Sigmoid colon (tissue), 7 donors: ENCODE data around the gene CDK5R1. TPM values are rescaled to one million over a fixed set of nuclear protein-coding genes. Genes with fewer than 3 reads are reported as not detected.

Experiments used
- DNase-seq: peaks from one replicate; pipeline ENCODE4 v3.0.0-alpha.2; 2019
- H3K27ac ChIP-seq, 4 donors: fragments of 200-600 bp; sonication (generic); one replicate each; pipeline ENCODE4 v1.5.1; 2016 to 2019; ENCODE audit warnings: mild to moderate bottlenecking in 1 of 4
- H3K27me3 ChIP-seq, 3 donors: fragments of 200-600 bp; sonication (generic); one replicate each; pipeline ENCODE4 v1.5.1; 2019; ENCODE audit warnings: mild to moderate bottlenecking in 1 of 3
- H3K36me3 ChIP-seq, 4 donors: fragments of 200-600 bp; sonication (generic); one replicate each; pipeline ENCODE4 v1.5.1; 2016 to 2019
- H3K4me1 ChIP-seq, 4 donors: fragments of 200-600 bp; sonication (generic); one replicate each; pipeline ENCODE4 v1.5.1; 2017 to 2019
- H3K4me3 ChIP-seq, 4 donors: fragments of 200-600 bp; sonication (generic); one replicate each; pipeline ENCODE4 v1.5.1; 2017 to 2019; ENCODE audit warnings: mild to moderate bottlenecking in 2 of 4, moderate library complexity in 1 of 4
- H3K9me3 ChIP-seq, 4 donors: fragments of 200-600 bp in 3 of 4; sonication (generic) in 3 of 4; one replicate each; pipeline versions ENCODE4 v1.5.1 to v1.6.1; 2013 to 2019
- CTCF ChIP-seq, 4 experiments: fragments of 450-650 bp in 3 of 4; fragments of 200-600 bp in 1 of 4; IDR thresholded peaks; one replicate each; pipeline ENCODE4 v1.5.1; 2016 to 2019; ENCODE audit warnings: antibody characterized with exemption in 4 of 4, mild to moderate bottlenecking in 3 of 4, moderate library complexity in 2 of 4
- EP300 ChIP-seq, 4 donors: sonication (generic); formaldehyde crosslinking; IDR thresholded peaks; one replicate each; pipeline ENCODE4 v1.6.1; 2017; ENCODE audit warnings: antibody characterized with exemption in 4 of 4
- POLR2A ChIP-seq, 2 donors: fragments of 450-650 bp; IDR thresholded peaks; one replicate each; pipeline ENCODE4 v1.6.1; 2016; ENCODE audit warnings: antibody characterized with exemption in 2 of 2, mild to moderate bottlenecking in 2 of 2, moderate library complexity in 2 of 2
- POLR2AphosphoS5 ChIP-seq, 4 donors: sonication (generic); formaldehyde crosslinking; IDR thresholded peaks; one replicate each; pipeline ENCODE4 v1.6.1; 2017; ENCODE audit warnings: antibody characterized with exemption in 4 of 4
- WGBS, 2 donors: extraction: QIAGEN DNeasy Blood & Tissue Kit; methylation state at CpG; one replicate each; pipeline ENCODE4 v1.1.7; 2013; 5-methylcytosine and 5-hydroxymethylcytosine counted together
- intact Hi-C: fragments of 100-400 bp; cut with DNase I; formaldehyde crosslinking; loops from one replicate; pipeline ENCODE4 v1.15.1; 2023
- polyA plus RNA-seq, 3 donors: library from polyadenylated mRNA; stranded (reverse); fragments of 200-250 nt; gene quantifications; one replicate each; pipeline ENCODE4 v1.2.3, GENCODE V29; 2013
- total RNA-seq, 4 donors: library from RNA; depleted of rRNA; stranded (reverse); fragments of >200 nt; gene quantifications; one replicate each; pipeline ENCODE4 v1.1.0, GENCODE V29; 2016
- donor health status: healthy with polysubstance abuse.
- donor health status: Bipolar disorder and iron deficiency.
- donor health status: healthy.

The CDK5R1 gene
- total and polyA plus RNA-seq, 7 donors = under 0.01 to 3.8 (median 1.1) TPM

DNA sequence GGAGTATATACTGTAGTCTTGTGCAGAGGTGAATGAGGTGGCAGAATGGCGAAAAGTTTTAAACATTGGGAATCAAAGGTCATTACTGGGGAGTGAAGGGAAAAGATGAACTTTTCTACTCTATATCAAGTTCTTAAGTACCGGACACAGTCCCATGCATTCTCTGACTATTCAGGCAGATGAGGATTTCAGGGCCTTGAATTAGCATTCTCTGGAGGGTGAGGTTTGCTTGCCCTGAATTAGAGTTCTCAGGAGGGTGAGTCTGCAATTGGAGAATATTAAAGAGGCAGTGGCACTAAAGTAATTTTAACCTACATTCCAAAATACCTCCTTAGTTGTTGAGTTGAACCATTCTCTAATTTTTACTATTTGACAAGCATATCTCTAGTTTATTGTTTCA is 33.4 kb upstream of the CDK5R1 start:
- DNase-seq = no peak
- H3K4me1 ChIP-seq = no peaks in the 10 kb centered on the region
- no peak overlapping the region for H3K27ac ChIP-seq
- H3K27me3 ChIP-seq = no peaks in the 10 kb centered on the region
- no peaks in the 10 kb centered on the region for H3K9me3 ChIP-seq
- intact Hi-C loops = no loop called here
- H3K36me3 ChIP-seq = peaks cover 6 to 97% (median 52%) of the 10 kb centered on the region in 4 donors
- no peak for TF ChIP-seq EP300 (IDR thresholded peaks at IDR 0.05)
- no peak for TF ChIP-seq POLR2AphosphoS5 (IDR thresholded peaks at IDR 0.05)
- 93 to 97% methylated on average over 2 of the region's 2 CpGs for WGBS, 2 donors
- no peak overlapping the region for H3K4me3 ChIP-seq

DNA sequence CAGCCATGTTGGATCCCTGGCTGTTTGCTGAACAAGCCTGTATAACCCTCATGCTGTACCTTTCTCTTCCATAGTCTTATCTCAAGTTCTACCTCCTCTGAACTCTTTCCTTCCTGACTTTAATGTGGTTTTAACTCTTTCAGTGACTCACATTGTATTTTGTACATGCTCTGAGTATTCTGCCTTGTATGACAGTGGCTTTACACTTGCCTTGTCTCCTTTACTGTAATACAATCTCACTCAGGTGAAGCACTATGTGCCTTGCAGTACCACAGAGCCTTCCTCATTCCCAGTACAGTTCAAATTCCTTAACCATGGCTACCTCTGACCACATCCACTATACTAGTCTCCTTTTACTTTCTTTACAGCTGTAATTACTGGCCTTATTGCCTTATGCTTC is 28.4 kb upstream of the CDK5R1 start:
- H3K4me3 ChIP-seq = no peak overlapping the region
- no peak overlapping the region for H3K27ac ChIP-seq
- no peak for DNase-seq
- no peaks in the 10 kb centered on the region for H3K9me3 ChIP-seq
- intact Hi-C loops = no loop called here
- TF ChIP-seq POLR2AphosphoS5 (IDR thresholded peaks at IDR 0.05) = no peak
- no peak for TF ChIP-seq CTCF (IDR thresholded peaks at IDR 0.05)
- TF ChIP-seq EP300 (IDR thresholded peaks at IDR 0.05) = no peak
- TF ChIP-seq POLR2A (IDR thresholded peaks at IDR 0.05) = no peak
- H3K4me1 ChIP-seq = peaks cover 0 to 5% (median 0%) of the 10 kb centered on the region in 4 donors
- peaks cover 13 to 89% (median 46%) of the 10 kb centered on the region in 4 donors for H3K36me3 ChIP-seq
- H3K27me3 ChIP-seq = no peaks in the 10 kb centered on the region

GRCh38 chr17:32460054-32460453 is 26.7 kb upstream of the CDK5R1 start:
- Histone ChIP-seq H3K27me3 (no peaks in the 10 kb centered on the region), H3K4me3 (no peak overlapping the region), H3K27ac (no peak overlapping the region), H3K36me3 (peaks cover 21 to 90% (median 49%) of the 10 kb centered on the region in 4 donors), H3K9me3 (no peaks in the 10 kb centered on the region), H3K4me1 (peaks cover 0 to 5% (median 0%) of the 10 kb centered on the region in 4 donors)
- no peak for DNase-seq
- TF ChIP-seq EP300 (IDR thresholded peaks at IDR 0.05) (no peak), POLR2AphosphoS5 (IDR thresholded peaks at IDR 0.05) (no peak), CTCF (IDR thresholded peaks at IDR 0.05) (no peak), POLR2A (IDR thresholded peaks at IDR 0.05) (no peak)
- intact Hi-C loops = loop anchor here (5.0 kb wide), 1 partner anchor 297 kb away; no protein-coding TSS in a partner anchor
- 88 to 90% methylated on average over 4 of the region's 4 CpGs for WGBS, 2 donors

- no peak for TF ChIP-seq CTCF (IDR thresholded peaks at IDR 0.05)
- no peak for TF ChIP-seq POLR2A (IDR thresholded peaks at IDR 0.05)
- no peak for TF ChIP-seq POLR2AphosphoS5 (IDR thresholded peaks at IDR 0.05)
- no peak for TF ChIP-seq EP300 (IDR thresholded peaks at IDR 0.05)
- Histone ChIP-seq H3K4me3 (no peak overlapping the region), H3K9me3 (no peaks in the 10 kb centered on the region), H3K27ac (no peak overlapping the region), H3K36me3 (peaks cover 16 to 92% (median 50%) of the 10 kb centered on the region in 4 donors), H3K4me1 (peaks cover 0 to 5% (median 0%) of the 10 kb centered on the region in 4 donors), H3K27me3 (no peaks in the 10 kb centered on the region)
- DNase-seq = no peak
- 69 to 75% methylated on average over 4 of the region's 4 CpGs for whole genome bisulfite sequencing, 2 donors
- intact Hi-C loops = loop anchor here (5.0 kb wide), 1 partner anchor 296 kb away; no protein-coding TSS in a partner anchor
Measured at GRCh38 chr17:32461498-32461852, 25.3 kb upstream of the CDK5R1 start.

GRCh38 chr17:32461853-32462617 is 24.8 kb upstream of the CDK5R1 start:
- peaks cover 0 to 5% (median 0%) of the 10 kb centered on the region in 4 donors for H3K4me1 ChIP-seq
- H3K36me3 ChIP-seq = peaks cover 16 to 92% (median 48%) of the 10 kb centered on the region in 4 donors
- 48 to 51% methylated on average over 1 of the region's 1 CpG for WGBS, 2 donors
- H3K27ac ChIP-seq = no peak overlapping the region
- no peaks in the 10 kb centered on the region for H3K9me3 ChIP-seq
- intact Hi-C loops = loop anchor here (5.0 kb wide), 1 partner anchor 295 kb away; no protein-coding TSS in a partner anchor
- TF ChIP-seq CTCF (IDR thresholded peaks at IDR 0.05) = peak in 3 of 4 experiments; percentile 8 to 42 (median 15)
- TF ChIP-seq POLR2A (IDR thresholded peaks at IDR 0.05) = no peak
- H3K27me3 ChIP-seq = no peaks in the 10 kb centered on the region
- DNase-seq = no peak
- H3K4me3 ChIP-seq = no peak overlapping the region
